ENCODE data around the gene TPM3.

TPM3 gene

DNA sequence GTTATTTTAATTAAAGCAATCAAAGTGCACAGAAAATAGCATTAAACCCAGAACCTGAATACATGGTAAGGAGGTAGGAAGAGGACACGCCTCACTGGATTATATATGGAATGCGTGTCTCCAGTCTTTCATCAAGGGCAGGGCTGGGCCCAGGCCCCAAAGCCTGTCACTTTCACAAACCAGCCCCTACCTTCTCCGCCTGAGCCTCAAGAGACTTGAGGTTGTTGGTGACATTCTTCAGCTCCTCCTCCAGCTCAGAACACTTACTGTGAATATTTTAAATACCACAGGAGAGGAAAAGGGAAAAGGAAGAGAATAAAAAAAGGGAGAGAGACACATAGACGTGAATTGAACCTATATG is 20.7 kb downstream of the TPM3 start:
- no peak overlapping the region for H3K4me3 ChIP-seq (ENCODE audit: low read length)
- no peak for TF ChIP-seq CTCF (conservative IDR thresholded peaks at IDR 0.05; ENCODE audit: low read length)
- no peak for DNase-seq (ENCODE audit: low read depth)

GRCh38 chr1:154170547-154171222 is 21.2 kb downstream of the TPM3 start:
- no peak for TF ChIP-seq CTCF (conservative IDR thresholded peaks at IDR 0.05; ENCODE audit: low read length)
- no peak overlapping the region for H3K4me3 ChIP-seq (ENCODE audit: low read length)
- no peak for DNase-seq (ENCODE audit: low read depth)

DNA sequence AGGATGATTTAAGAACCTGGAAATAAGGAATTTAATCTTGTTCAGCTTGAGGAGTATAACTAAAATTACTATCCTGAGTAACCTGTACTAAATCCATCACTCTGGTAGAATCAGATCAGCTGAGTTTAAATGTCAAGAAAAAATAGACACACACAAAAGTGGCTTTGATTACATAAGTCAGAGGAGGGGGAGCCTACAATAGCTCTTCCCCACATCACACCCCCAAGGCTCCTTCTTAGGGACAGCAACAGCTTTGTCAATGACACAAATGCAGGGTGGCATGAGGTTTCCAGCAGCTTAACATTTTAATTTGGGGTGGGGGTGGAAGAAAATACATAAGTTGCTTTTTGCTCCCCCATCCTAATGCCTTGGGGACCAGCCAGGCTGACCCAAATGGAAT is 24.4 kb downstream of the TPM3 start:
- DNase-seq (ENCODE audit: low read depth): no peak
- TF ChIP-seq CTCF (conservative IDR thresholded peaks at IDR 0.05; ENCODE audit: low read length): no peak
- no peak overlapping the region for H3K4me3 ChIP-seq (ENCODE audit: low read length)

DNA sequence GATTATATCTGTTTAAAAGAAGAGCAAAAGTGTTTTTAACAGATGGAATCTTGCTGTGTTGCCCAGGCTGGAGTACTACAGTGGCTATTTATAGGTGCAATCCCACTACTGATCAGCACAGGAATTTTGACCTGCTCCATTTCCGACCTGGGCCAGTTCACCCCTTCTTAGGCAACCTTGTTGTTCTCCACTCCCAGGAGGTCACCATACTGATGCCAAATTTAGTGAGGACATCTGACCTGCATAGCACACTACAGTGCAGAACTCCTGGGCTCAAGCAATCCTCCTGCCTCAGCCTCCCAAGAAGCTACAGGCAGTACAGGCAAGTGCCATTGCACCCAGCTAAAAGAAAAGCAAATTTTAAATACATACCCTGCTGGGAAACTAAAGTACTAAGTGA is 25.7 kb downstream of the TPM3 start:
- no peak for TF ChIP-seq CTCF (conservative IDR thresholded peaks at IDR 0.05; ENCODE audit: low read length)
- DNase-seq (ENCODE audit: low read depth): no peak
- no peak overlapping the region for H3K4me3 ChIP-seq (ENCODE audit: low read length)

GRCh38 chr1:154159554-154159953 is 32.3 kb downstream of the TPM3 start:
- TF ChIP-seq CTCF (conservative IDR thresholded peaks at IDR 0.05; ENCODE audit: low read length): no peak
- DNase-seq (ENCODE audit: low read depth): no peak
- H3K4me3 ChIP-seq (ENCODE audit: low read length): no peak overlapping the region

DNA sequence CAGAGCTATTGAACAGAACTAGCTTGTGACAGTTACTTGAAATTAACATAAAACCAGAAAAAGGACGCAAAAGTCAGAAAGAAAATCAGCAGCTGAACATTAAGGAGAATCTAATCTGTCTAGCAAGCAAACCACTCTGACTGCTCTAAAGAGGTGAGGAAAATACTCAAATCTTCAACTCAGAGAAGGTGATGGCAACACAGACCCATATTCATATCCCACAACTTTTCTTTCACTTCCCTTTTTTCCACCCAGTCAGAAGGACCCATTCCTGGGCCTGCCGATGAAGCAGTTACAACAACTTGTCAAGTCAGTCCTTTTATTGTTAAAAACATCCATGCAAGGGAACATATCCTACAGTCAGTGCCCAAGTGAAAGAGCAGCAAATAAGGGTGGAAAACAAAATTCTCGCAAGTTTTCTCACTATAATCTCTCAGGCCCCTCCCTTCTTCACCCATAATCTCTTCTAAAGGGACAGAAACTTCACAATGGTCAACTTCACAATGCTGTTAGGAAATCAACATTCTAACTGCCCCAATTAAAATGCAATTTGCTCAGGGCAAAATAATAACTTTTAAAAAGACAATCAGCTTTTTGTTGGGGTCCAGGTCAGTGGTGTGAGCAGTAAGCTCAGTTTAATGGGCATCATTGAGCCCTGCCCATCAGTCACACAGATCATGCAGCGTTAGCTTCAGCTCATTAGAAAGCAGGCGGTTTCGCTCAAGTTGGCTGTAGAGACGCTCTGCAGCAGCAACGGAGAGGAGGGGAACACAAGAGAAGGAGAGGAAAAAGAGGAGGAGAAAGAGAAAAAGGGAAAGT is 33.4 kb downstream of the TPM3 start:
- TF ChIP-seq CTCF (conservative IDR thresholded peaks at IDR 0.05; ENCODE audit: low read length): no peak
- no peak for DNase-seq (ENCODE audit: low read depth)
- no peak overlapping the region for H3K4me3 ChIP-seq (ENCODE audit: low read length)

All from AG10803 (cell line).